ENCODE measurements around the gene ZBTB17.

ZBTB17 gene

GRCh38 chr1:15941044-15941840 is 34.7 kb downstream of the ZBTB17 start:
- TF ChIP-seq POLR2A (IDR thresholded peaks at IDR 0.05; ENCODE audit: low read depth, low read length) (no peak; the same call in 1 of the 2 replicates), POLR2AphosphoS5 (IDR thresholded peaks at IDR 0.05; ENCODE audit: low read depth, low read length) (no peak), TAF1 (IDR thresholded peaks at IDR 0.05; ENCODE audit: borderline replicate concordance, low read depth, low read length) (no peak)
- no peak for FAIRE-seq
- no peak for DNase-seq (ENCODE audit: insufficient read length)

- TF ChIP-seq TAF1 (IDR thresholded peaks at IDR 0.05; ENCODE audit: borderline replicate concordance, low read depth, low read length) = no peak
- TF ChIP-seq POLR2A (IDR thresholded peaks at IDR 0.05; ENCODE audit: low read depth, low read length) = no peak
- no peak for TF ChIP-seq POLR2AphosphoS5 (IDR thresholded peaks at IDR 0.05; ENCODE audit: low read depth, low read length)
- FAIRE-seq (no peak), DNase-seq (ENCODE audit: insufficient read length) (no peak)
These were observed 35.5 kb downstream of the ZBTB17 start for GRCh38 chr1:15940110-15941043.

DNA sequence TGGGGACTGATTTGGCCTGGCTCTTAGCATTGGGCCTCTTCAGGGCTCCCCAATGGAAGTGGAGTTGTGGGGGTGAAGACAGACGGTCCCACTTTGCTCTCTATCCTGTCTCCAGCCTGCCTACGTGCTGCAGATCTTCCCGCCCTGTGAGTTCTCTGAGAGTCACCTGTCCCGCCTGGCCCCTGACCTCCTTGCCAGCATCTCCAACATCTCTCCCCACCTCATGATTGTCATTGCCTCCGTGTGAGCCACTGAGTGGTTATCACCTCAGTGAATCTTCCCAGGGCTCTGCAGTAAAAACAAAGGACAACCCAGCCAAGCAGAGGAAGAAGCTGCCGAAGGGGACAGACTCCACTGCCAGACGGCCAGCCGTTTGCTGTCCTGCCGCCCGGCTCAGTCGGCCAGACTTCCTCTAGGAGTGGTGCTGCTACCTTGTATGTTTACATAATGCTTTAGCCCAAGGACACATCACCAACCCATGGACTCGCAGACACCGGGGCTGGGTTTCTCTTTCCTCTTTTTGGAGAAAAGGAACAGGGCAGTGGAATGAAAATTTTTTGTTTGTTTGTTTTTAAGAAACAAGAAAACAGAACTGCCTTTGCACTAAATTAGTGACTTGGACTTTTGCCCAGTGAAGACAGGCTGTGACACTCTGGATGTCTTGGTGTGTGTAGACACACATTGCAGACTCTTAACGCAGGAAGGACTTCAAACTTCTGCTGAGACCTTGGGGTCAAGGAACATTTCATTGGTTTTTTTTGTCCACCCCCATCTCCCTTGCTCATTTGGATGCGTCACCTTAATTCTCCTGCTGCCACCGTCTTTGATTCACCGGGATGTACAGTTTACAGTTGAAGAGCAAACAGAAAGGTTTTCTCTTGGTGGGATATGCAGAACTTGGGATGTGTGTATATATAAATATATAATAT is 36.5 kb downstream of the ZBTB17 start:
- DNase-seq (ENCODE audit: insufficient read length) = no peak
- no peak for FAIRE-seq

DNA sequence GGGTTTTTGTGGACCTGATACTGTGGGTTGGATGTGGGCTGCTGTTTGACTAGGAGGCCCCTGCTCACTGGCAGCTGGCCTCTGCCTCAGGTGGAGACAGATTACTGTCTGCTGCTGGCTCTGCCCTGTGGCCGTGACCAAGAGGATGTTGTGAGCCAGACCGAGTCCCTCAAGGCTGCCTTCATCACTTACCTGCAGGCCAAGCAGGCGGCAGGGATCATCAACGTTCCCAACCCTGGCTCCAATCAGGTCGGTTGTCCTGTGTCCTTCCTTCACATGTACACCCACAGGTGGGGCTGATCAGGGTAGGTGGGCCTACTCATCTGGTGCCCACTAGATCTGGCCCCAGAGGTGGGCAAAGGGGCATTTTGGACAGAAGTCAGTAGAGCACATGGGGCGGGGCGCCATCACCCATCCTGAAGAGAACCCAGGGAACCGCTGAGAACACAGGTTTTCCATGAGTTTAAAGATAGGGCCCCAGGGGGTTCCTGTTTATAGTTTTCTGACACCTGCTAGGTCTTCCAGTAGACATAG is 37.2 kb downstream of the ZBTB17 start:
- DNase-seq (ENCODE audit: insufficient read length) = no peak
- TF ChIP-seq TAF1 (IDR thresholded peaks at IDR 0.05; ENCODE audit: borderline replicate concordance, low read depth, low read length) (no peak), POLR2AphosphoS5 (IDR thresholded peaks at IDR 0.05; ENCODE audit: low read depth, low read length) (no peak), POLR2A (IDR thresholded peaks at IDR 0.05; ENCODE audit: low read depth, low read length) (no peak)
- no peak for FAIRE-seq

More for the DNA sequence above, 36.5 kb downstream of the ZBTB17 start:
- peak; percentile 49; the same call in 1 of the 2 replicates for TF ChIP-seq POLR2AphosphoS5 (IDR thresholded peaks at IDR 0.05; ENCODE audit: low read depth, low read length)
- no peak for TF ChIP-seq POLR2A (IDR thresholded peaks at IDR 0.05; ENCODE audit: low read depth, low read length)
- no peak for TF ChIP-seq TAF1 (IDR thresholded peaks at IDR 0.05; ENCODE audit: borderline replicate concordance, low read depth, low read length)

GRCh38 chr1:15937706-15938168 is 38.2 kb downstream of the ZBTB17 start:
- FAIRE-seq (no peak), DNase-seq (ENCODE audit: insufficient read length) (no peak)
- no peak; the same call in 1 of the 2 replicates for TF ChIP-seq POLR2A (IDR thresholded peaks at IDR 0.05; ENCODE audit: low read depth, low read length)
- peak; percentile 20; the same call in 1 of the 2 replicates for TF ChIP-seq POLR2AphosphoS5 (IDR thresholded peaks at IDR 0.05; ENCODE audit: low read depth, low read length)
- TF ChIP-seq TAF1 (IDR thresholded peaks at IDR 0.05; ENCODE audit: borderline replicate concordance, low read depth, low read length) = no peak

DNA sequence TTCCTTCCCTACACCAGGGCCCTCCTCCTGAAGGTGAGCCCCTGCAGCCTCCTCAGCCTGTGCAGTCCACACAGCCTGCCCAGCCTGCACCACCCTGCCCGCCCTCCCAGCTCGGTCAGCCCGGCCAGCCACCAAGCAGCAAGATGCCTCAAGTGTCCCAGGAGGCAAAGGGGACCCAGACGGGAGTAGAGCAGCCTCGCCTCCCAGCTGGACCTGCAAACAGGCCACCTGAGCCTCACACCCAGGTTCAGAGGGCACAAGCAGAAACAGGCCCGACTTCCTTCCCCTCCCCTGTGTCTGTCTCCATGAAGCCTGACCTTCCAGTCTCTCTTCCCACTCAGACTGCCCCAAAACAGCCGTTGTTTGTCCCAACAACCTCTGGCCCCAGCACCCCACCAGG is 38.8 kb downstream of the ZBTB17 start:
- DNase-seq (ENCODE audit: insufficient read length) (no peak), FAIRE-seq (no peak)
- TF ChIP-seq TAF1 (IDR thresholded peaks at IDR 0.05; ENCODE audit: borderline replicate concordance, low read depth, low read length) (no peak), POLR2A (IDR thresholded peaks at IDR 0.05; ENCODE audit: low read depth, low read length) (no peak), POLR2AphosphoS5 (IDR thresholded peaks at IDR 0.05; ENCODE audit: low read depth, low read length) (no peak)

DNA sequence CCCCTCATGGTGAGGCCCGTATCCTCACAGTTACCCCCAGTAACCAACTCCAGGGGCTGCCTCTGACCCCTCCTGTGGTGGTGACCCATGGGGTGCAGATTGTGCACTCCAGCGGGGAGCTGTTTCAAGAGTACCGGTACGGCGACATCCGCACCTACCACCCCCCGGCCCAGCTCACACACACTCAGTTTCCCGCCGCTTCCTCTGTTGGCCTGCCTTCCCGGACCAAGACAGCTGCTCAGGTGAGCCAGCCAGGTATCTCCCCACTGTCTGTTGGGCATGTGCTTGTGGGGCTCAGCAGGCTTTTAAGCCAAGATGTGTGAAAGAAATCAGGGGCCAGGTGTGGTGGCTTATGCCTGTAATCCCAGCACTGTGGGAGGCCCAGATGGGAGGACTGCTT is 39.9 kb downstream of the ZBTB17 start:
- TF ChIP-seq POLR2A (IDR thresholded peaks at IDR 0.05; ENCODE audit: low read depth, low read length) (no peak), POLR2AphosphoS5 (IDR thresholded peaks at IDR 0.05; ENCODE audit: low read depth, low read length) (no peak), TAF1 (IDR thresholded peaks at IDR 0.05; ENCODE audit: borderline replicate concordance, low read depth, low read length) (no peak)
- FAIRE-seq (no peak), DNase-seq (ENCODE audit: insufficient read length) (no peak)

- no peak for FAIRE-seq
- DNase-seq (ENCODE audit: insufficient read length) = no peak
- no peak for TF ChIP-seq POLR2AphosphoS5 (IDR thresholded peaks at IDR 0.05; ENCODE audit: low read depth, low read length)
- no peak for TF ChIP-seq TAF1 (IDR thresholded peaks at IDR 0.05; ENCODE audit: borderline replicate concordance, low read depth, low read length)
- TF ChIP-seq POLR2A (IDR thresholded peaks at IDR 0.05; ENCODE audit: low read depth, low read length) = no peak
These were observed 40.6 kb downstream of the ZBTB17 start for GRCh38 chr1:15935056-15935950.

GRCh38 chr1:15934211-15935055 is 41.5 kb downstream of the ZBTB17 start:
- FAIRE-seq (no peak), DNase-seq (ENCODE audit: insufficient read length) (no peak)
- TF ChIP-seq POLR2AphosphoS5 (IDR thresholded peaks at IDR 0.05; ENCODE audit: low read depth, low read length) = no peak
- TF ChIP-seq TAF1 (IDR thresholded peaks at IDR 0.05; ENCODE audit: borderline replicate concordance, low read depth, low read length) = no peak
- TF ChIP-seq POLR2A (IDR thresholded peaks at IDR 0.05; ENCODE audit: low read depth, low read length) = no peak
